Activated CD4-positive, alpha-beta T cell treated with anti-CD3 and anti-CD28 coated beads for 48 hours (primary cell): ENCODE measurements around the gene FCN3.
"Not testable (repeated sequence)": the region's sequence is repeated elsewhere in the genome, so short reads cannot be mapped to it uniquely, and the experiment has no call there.

ENCODE experiments used
- DNase-seq: peaks from one replicate; pipeline ENCODE4 v3.0.0-alpha.2; 2020

FCN3 gene

GRCh38 chr1:27399251-27400025 is 24.8 kb upstream of the FCN3 start:
- DNase-seq = no peak

- DNase-seq = no peak
Measured at GRCh38 chr1:27398405-27399149, 24.0 kb upstream of the FCN3 start.

DNA sequence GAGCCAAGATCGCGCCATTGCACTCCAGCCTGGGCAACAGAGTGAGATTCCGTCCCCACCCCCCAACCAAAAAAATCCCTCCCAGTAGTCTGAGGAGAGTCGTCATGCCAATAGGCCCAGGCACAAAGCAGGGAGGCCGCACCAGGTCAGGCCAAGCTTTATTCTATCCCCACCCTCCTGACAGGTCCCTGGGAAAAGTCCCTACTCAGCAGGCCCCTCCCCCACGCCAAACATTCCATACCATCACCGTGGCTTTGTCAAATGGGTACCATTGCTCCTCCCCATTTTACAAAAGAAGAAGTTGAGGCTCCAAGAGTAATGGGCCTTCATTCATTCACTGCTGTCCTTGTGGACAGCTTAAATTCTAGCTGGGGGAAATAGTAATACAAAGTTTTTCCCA is 23.1 kb upstream of the FCN3 start:
- no peak for DNase-seq

- DNase-seq = no peak
Measured at GRCh38 chr1:27397110-27397509, 22.5 kb upstream of the FCN3 start.

GRCh38 chr1:27395441-27396195 is 21.0 kb upstream of the FCN3 start:
- DNase-seq = peak; percentile 86

DNA sequence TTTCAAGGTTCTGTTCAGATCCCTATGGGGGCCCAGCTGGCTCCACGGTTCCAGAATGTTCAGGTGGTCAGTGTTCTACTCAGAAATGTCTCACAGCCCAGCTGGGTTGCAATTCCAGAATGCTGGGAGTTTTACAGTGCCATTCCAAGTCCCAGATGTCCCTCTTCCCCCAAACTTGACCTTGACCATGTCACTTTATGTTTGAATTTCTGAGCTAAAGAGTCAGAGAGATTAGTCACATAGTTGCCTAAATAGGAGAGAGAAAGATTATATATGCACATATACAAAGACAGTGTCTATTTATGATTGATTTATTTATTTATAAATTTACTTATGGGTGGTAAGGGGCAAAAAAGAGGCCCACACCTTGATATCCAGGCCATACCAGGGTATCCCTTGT is 20.3 kb upstream of the FCN3 start:
- DNase-seq = no peak

DNA sequence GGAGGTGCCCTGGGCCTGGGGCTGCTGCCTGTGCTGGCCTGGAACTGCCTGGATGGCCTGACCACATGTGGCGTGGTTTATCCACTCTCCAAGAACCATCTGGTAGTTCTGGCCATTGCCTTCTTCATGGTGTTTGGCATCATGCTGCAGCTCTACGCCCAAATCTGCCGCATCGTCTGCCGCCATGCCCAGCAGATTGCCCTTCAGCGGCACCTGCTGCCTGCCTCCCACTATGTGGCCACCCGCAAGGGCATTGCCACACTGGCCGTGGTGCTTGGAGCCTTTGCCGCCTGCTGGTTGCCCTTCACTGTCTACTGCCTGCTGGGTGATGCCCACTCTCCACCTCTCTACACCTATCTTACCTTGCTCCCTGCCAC is 19.6 kb upstream of the FCN3 start:
- no peak for DNase-seq

- no peak for DNase-seq
Measured at GRCh38 chr1:27393641-27394281, 19.1 kb upstream of the FCN3 start.

DNA sequence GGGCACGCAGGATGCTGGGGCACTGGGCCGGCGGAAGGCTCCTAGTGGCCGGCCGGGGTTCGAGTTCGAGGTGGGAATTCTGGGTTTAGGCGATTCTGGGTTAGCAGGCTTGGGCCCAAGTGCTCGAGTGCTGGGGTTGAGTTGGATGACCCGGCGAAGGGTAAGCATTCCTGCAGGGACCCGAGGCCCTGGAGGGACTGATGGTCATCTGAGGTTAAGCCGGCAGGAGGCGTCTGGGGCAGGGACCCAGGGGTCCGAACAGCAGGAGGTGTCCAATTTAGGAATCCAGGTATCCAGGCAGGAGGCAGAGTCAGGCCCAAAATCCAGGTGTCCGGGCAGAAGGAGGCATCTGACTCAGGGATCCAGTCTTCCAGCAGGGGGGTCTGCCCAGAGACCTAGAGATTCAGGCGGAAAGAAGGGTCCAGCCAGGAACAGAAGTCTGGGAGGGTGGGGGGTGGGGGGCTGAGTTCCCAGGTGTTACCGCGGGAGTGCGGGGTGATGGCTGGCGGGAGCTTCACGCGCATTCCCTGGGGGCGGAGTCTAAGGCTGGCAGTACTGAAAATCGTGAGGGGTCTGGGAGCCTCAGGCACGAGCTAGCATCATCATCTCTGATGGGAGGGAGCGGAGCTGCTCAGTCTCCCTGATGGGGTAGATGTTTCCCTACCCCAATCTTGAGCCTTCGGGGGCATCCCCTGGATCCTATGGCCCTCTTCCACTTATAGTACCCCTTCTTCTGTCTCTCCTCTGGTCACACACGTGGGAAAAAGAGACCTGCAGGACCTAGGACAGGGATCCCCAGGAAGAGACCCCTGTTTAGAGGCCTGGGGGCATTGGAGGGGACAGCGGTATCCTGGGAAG is 18.4 kb upstream of the FCN3 start:
- no peak for DNase-seq

DNA sequence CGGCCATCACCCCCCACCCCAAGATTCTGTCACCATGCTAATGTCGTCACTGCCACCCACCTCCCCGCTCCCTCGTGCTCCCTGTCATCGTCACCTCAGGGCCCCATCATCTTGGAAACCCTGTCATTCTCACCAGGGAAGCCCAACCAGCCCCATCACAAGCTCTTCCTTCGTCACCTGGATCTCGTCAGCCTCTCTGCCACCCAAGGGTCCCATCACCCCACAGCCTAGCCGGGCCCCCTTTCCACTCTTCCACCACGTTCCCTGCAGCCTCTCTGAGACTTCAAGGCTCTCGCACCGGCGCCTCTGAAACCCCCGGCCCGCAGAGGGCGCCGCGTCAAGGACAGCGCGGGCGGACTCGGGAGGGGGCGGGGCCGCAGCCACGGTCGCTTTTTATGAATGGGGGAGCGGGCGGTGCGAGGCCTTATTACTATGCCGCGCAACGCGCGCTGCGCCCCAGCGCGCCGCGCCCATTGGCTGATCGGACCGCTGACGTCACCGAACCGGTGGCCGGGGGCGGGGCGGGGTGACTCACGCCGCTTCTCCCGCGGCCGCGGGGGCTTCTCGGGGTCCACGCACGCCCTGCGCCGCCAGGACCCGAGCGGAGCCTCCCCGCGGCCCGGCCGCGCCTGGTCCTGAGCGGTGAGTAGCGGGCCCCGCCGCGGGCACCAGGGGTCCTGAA is 17.6 kb upstream of the FCN3 start, which contains the start of gene GPR3:
GPR3 (plus strand) TSS at position 527 of the 682 bp plus-strand sequence. CDS start 1,177 bp downstream, outside the sequence.
- peak; percentile 97 for DNase-seq

DNA sequence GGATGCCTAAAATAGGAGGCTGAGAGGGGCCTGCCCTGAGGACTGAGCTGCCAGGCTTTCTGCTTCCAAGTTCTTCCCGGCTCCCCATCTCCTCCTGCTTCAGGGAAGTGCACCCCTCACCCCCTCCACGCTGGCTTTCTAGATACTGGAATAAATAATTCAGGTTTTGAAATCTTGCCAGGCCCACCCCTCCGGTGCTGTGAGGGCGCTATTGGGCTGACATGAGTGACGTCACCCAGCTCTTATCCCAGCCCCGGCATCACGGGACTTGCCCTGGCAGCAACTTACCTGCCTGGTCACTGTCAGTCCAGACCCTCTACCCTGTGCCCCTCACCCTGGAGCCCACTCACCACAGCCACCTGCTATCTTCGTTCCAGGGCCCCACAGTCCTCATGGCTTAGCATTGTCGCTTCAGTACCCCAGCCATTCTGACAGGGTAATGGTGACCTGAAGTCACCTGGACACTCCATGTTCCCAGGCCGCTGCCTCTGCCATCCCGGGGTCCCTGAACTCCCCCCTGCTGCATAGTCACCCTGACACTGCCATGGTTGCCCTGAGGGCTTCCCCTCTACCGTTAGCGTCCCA is 17.0 kb upstream of the FCN3 start:
- peak; percentile 49 for DNase-seq

DNA sequence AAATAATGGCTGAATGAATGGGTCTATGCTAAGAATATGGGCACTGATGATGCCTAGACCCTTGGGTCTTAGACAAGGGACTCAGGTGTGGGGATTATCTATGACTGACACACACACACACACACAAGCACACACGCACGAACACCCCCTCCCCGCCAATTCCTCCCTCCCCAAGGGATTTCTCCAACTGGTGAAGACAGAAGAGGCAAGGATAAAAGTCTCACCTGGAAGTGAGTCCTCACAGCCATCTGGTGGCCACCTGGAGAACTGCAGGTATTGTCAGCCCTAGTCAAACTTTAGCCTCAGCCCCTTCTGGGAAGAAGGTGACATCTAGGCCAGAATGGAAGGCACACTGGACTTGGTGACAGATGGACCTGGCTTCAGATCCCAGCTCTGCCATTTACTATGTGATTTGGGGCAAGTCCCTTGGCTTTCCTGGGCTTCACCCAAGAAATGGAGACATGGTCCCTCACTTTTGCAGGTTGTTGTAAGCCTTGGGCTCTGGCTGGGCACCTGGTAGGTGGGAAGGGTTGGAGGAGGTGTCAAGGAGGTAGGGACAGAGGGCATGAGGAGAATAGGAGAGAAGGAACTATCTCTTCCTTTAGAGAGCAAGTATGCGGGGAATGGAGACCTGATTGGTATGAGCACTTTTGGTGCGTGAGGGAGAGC is 13.8 kb upstream of the FCN3 start:
- DNase-seq = peak; percentile 85

GRCh38 chr1:27384797-27385196 is 10.2 kb upstream of the FCN3 start:
- not testable (repeated sequence) for DNase-seq

GRCh38 chr1:27383661-27384060 is 9.0 kb upstream of the FCN3 start:
- no peak for DNase-seq

GRCh38 chr1:27383039-27383605 is 8.5 kb upstream of the FCN3 start, which contains the start of gene CD164L2:
CD164L2 (minus strand) TSS chr1:27383333; CDS start chr1:27383239, 94 bp downstream.
- DNase-seq = peak; percentile 69

- no peak for DNase-seq
Measured at GRCh38 chr1:27381969-27382762, 7.5 kb upstream of the FCN3 start.

DNA sequence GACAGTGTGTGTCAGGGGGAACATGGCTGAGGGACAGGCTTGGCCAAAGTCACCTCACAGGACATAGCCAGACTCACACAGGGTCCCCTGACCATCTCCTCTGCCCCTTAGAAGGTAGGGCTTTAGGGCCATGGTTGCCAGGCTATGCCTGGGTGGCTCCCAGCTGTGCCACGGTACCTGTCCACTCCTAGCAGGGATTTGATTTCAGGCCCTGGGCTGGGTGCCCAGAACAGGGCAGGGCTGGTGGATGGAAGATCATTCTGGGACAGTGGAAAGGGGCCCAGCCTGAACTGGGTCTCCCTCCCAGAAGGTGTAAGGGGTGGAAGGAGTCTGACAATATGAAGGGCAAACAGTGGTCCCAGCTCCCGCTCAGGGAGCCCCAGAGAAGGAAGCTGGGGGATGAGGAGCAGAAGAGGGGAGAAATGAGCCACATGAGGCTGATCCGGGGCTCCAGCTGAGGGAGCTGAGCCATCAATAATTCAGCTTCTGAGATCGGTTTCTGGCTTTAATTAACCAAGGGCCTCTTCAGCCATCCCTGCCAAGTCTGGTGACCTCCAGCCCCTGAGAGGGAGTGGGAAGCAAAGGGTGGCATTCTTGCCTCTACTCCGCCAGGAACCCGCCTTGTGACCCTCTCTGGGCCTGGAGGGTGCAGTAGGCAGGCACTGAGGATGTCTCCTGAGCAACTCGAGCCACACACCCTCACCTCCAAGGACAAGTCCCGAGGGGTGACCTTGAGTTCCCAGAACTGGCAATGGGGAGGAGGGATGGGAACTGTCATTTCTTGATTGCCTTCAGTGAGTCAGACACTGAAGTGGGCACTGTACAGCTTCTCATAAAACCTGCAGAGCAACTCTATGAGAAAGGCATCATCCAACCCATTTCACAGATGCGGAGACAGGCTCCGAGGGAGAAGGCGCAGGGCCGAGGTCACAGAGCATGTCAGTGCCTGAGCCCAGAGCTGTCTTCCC is 6.4 kb upstream of the FCN3 start:
- no peak for DNase-seq

GRCh38 chr1:27380224-27380623 is 5.6 kb upstream of the FCN3 start:
- DNase-seq = no peak
